Measurements from ENCODE around the gene SLC15A2.

GRCh38 chr3:121969631-121970030 is 75.4 kb downstream of the SLC15A2 start:
- no peak for TF ChIP-seq EZH2 (IDR thresholded peaks at IDR 0.05; ENCODE audit: insufficient read depth, low read length)
- no peak for TF ChIP-seq CTCF (IDR thresholded peaks at IDR 0.05; ENCODE audit: insufficient read depth, low read depth, low read length)
